ENCODE measurements around the gene KRTAP5-11.
"Not testable (repeated sequence)": the region's sequence is repeated elsewhere in the genome, so short reads cannot be mapped to it uniquely, and the experiment has no call there.

Gene KRTAP5-11, protein sequence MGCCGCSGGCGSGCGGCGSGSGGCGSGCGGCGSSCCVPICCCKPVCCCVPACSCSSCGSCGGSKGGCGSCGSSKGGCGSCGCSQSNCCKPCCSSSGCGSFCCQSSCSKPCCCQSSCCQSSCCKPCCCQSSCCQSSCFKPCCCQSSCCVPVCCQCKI

DNA sequence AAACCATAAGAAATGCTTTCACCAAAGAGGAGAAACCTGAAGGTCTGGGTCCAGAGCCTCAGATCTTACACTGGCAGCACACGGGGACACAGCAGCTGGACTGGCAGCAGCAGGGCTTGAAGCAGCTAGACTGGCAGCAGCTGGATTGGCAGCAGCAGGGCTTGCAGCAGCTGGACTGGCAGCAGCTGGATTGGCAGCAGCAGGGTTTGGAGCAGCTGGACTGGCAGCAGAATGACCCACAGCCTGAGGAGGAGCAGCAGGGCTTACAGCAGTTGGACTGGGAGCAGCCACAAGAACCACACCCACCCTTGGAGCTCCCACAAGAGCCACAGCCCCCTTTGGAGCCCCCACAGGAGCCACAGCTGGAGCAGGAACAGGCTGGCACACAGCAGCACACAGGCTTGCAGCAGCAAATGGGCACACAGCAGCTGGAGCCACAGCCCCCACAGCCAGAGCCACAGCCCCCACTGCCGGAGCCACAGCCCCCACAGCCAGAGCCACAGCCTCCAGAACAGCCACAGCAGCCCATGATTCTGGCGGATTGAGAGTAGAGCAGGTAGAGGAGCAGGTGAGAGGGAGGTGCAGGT, at the start of gene KRTAP5-11:
TSS of gene KRTAP5-11 (minus strand) at position 567 of the 587 bp plus-strand sequence. CDS start at position 529, 38 bp downstream.
- no peak for DNase-seq (ENCODE audit: low spot score)

DNA sequence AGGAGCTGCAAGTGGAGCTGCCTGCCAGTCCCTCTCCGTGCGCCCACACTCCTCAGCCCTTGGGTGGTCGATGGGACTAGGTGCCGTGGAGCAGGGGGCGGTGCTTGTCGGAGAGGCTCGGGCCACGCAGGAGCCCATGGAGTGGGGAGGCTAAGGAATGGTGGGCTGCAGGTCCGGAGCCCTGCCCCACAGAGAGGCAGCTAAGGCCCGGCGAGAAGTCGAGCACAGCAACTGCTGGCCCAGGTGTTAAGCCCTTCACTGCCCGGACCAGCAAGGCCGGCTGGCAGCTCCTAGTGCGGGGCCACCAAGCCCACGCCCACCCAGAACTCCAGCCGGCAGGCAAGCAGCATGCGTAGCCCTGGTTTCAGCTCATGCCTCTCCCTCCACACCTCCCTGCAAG, 48.9 kb upstream of the KRTAP5-11 start:
- not testable (repeated sequence) for DNase-seq (ENCODE audit: low spot score)

DNA sequence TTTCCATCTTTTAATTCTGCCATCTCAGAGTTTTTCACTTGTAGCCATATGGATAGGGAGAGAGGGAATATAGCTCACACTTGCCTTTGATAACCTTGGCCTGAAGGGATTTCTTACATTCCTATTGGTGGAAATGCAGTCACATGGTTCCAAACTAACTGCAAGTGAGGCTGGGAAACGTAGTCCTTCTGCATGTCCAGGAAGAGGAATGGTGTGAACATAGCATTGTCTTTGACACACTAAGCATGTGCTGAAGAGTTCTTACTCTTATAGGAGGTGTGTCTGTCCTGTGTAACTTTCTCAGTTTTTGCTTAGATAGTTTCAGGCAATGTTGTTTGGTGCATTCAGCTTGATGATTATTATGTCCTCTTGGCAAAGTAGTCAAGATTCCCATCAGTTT, 47.4 kb upstream of the KRTAP5-11 start:
- DNase-seq (ENCODE audit: low spot score): not testable (repeated sequence)

DNA sequence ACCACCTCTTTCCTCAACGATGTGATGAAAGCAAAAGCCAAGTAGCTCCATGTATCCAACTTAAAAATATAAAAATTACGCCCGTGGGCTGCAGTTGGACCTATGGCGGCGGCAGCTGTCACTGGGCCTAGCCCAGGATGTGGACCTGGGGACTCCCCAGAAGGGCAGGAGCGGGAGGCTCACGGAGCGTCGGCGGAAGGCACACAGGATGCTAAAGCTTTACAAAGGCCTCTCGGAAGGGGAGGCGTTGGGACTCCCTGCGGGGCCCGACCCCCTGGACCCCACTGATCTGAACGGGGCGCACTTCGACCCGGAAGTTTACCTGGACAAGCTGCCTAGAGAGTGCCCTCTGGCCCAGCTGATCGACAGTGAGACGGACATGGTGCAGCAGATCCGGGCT, 46.3 kb upstream of the KRTAP5-11 start:
- not testable (repeated sequence) for DNase-seq (ENCODE audit: low spot score)

DNA sequence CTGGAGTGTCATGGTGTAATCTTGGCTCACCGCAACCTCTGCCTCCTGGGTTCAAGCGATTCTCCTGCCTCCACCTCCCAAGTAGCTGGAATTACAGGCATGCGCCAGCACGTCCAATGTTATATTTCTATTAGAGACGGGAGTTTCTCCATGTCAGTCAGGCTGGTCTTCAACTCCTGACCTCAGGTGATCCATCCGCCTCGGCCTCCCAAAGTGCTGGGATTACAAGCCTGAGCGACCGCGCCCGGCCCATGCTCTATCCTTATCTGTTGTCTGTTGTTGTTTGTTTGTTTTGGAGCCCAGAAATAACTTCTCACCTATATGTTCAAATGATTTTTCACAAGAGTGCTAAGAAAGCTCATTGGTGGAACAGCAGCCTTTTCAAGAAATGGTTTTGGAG, 40.6 kb upstream of the KRTAP5-11 start:
- not testable (repeated sequence) for DNase-seq (ENCODE audit: low spot score)

DNA sequence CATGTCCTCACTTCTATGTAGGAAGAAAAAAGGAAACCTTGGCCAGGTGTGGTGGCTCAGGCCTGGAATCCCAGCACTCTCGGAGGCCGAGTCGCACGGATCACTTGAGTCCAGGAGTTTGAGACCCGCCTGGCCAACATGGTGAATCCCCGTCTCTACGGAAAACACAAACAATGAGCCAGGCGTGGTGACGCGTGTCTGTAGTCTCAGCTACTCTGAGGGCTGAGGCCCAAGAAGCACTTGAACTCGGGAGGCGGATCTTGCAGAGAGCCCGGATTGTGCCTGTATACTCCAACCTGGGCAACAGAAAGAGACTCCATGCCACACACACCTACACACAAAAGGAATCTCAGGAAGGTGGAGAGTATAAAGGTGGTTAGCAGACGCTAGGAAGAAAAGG, 39.9 kb upstream of the KRTAP5-11 start:
- DNase-seq (ENCODE audit: low spot score): not testable (repeated sequence)

DNA sequence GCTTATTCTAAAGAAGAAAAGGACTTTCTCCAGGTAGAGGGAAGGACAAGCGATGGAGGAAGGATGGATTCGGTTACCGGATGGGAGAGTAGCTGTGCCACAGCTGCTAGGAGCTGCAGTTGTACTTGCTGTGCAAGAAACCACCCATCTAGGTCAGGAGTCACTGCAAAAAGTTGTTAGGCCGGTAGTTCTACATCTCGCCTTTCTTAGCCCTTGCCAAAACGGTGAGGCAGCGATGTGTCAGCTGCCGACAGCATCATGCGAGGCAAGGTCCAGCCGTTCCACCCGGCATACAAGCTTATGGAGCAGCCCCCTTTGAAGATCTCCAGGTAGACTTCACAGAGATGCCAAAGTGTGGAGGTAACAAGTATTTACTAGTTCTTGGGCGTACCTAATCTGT, 32.3 kb upstream of the KRTAP5-11 start:
- not testable (repeated sequence) for DNase-seq (ENCODE audit: low spot score)

DNA sequence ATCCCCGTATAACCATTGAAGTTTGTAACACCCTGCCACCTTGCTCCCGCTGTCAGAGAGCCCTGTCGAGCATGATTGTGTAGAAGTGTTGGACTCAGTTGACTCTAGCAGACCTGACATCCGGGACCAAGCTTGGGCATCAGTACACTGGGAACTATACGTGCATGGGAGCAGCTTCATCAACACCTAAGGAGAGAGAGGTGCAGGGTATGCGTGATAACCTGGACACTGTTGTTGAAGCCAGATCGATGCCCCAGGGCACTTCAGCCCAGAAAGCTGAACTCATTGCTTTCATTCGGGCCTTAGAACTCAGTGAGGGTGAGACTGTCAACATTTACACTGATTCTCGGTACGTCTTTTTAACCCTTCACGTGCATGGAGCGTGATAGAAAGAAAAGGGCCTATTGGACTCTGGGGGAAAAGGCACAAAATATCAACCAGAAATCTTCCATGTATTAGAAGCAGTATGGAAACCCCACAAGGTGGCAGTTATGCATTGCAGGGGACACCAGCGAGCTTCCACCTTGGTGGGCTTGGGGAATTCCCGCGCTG, 31.8 kb upstream of the KRTAP5-11 start:
- not testable (repeated sequence) for DNase-seq (ENCODE audit: low spot score)

DNA sequence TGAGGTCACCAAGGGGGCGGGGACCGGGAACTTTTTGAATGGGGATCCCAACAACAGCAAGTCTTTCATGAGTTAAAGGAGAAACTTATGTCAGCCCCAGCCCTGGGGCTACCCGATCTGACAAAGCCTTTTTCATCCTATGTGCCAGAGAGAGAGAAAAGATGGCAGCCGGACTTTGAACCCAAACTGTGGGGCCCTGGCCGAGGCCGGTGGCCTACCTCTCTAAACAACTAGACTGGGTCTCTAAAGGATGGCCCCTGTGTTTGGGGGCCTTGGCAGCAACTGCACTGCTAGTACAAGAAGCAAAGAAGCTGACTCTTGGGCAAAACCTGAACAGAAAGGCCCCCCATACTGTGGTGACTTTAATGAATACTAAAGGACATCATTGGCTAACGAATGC, 31.3 kb upstream of the KRTAP5-11 start:
- DNase-seq (ENCODE audit: low spot score): not testable (repeated sequence)

DNA sequence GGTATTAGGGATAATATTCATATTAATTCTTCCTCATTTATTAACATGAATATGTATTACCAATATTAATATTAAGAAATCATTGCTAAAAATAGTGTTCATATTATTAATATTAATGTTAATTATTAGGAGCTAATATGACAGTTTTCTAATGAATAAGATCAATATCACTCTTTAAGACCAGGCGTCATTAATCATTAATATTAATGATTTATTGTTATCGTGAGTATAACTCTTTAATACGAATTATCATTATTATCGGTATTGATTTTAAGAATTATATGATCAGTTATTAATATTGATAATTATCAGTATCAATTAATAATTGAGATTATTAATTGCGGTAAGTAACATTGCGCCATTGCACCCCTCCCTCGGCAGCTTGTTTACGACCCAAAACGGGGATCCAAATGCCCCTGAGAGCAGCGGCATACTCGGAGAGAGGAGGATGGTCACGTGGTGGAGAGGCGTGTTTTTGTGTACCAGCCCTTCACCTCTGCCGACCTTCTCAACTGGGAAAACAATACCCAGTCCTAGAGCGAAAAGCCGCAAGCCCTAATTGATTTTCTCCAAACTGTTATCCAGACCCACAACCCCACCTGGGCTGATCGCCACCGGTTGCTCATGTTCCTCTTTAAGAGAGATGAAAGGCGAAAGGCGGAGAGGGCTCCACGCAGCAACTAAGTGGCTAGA, 28.7 kb upstream of the KRTAP5-11 start:
- not testable (repeated sequence) for DNase-seq (ENCODE audit: low spot score)

DNA sequence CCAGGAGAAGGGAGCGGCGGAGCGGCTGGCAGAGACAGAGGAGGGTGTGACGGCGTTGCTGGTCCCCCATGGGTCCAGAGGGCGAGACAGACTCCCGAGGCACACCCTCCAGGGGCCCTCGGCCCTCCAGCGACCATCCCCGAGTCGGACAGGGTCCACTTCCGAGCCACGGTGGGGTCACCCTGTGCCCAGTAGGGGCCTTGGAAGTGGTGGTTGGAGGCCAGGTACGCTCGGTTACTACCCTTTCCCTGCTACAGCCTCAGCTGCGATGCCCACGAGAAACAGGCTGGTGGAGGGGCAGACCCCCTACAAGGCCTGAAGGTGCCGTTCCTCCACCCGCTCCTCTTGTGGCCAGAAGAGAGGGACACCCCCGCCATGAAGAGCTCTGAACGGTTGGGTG, 25.6 kb upstream of the KRTAP5-11 start:
- DNase-seq (ENCODE audit: low spot score): not testable (repeated sequence)

DNA sequence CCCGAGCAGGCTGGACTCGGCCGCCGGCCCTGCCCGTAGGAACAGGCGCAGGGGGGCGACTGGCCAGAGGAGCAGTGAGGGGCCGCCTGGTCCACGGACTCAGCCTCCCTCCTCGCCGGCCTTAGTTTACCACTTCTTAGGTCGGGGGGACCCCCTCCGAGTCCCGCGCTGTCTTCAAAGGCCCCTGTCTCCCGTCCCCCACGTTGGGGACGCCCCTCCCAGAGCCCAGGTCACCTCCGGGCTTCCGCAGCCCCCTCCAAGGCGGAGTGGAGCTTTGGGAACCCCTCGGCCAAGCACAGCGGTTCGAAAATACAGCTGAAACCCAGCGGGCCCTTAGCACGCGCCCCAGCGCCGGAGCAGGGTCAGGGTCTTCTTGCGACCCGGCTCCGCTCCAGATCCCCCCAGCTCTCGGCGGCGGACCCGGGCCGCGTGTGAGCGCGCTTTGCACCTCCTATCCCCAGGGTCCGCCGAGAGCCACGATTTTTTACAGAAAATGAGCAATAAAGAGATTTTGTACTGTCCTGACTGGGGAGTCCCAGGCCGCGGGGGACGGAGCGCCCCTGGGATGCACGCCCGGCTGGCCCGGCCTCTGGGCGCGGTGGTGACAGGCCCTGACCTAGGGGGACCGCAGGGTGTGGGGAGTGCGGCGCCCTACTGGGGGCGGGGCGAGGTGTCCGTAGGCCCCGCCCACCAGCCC, 25.0 kb upstream of the KRTAP5-11 start:
- DNase-seq (ENCODE audit: low spot score): not testable (repeated sequence)

DNA sequence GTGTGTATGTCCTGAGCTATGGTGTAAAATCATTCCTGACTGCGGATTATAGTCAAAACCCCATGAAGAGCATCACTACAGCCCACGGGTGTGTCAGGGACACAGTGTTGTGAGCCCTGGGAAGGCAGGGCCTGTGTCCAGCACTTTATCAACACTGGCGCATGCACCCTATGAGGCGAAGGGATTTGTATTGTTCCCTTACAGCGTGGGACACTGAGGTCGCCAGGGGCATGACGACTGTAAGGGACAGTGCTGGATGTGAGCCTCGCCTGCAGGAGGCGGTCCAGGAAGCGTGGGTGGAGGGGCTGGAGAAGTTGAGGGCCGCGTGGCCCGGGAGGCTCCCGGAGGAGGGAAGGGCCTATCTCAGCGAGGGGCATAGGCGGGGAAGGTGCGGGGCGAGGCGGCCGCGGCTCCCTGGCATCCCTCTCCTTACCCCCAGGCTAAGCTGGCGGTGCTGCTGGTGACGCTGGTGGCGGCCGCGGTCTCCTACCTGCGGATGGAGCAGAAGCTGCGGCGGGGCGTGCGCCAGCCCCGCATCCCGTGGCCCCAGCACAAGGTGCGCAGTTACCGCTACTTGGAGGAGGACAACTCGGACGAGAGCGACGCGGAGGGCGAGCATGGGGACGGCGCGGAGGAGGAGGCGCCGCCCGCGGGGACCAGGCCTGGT, 24.3 kb upstream of the KRTAP5-11 start:
- not testable (repeated sequence) for DNase-seq (ENCODE audit: low spot score)

DNA sequence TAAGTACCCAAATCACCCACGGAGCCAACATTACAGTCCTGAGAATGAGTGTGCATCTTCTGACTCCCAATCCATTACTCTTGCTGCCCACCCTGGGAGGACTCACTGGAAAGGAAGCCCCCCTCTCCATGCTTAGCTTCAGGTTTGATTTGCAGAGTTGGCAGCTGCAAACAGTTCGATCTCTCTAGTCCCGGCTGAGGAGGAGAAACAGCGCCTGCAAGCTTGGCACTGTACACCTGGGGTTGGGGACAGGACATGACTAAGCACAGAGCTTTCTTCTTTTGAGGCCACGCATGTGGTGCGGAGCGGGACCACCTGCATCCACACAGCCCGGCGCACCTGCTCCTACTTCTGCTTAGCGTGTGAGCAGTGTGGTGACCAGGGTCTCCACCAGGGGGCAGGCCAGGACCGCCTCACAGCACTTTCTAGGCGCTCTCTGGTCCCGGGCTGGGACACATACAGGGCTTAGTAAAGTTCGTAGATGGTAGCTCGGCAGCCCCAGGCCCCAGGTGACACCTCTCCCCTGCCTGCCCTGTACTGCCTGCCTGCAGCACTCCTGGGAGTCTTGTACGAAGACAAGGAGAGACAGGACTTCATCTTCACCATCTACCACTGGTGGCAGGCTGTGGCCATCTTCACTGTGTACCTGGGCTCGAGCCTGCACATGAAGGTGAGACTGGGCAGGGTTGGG, 22.3 kb upstream of the KRTAP5-11 start:
- DNase-seq (ENCODE audit: low spot score): not testable (repeated sequence)

DNA sequence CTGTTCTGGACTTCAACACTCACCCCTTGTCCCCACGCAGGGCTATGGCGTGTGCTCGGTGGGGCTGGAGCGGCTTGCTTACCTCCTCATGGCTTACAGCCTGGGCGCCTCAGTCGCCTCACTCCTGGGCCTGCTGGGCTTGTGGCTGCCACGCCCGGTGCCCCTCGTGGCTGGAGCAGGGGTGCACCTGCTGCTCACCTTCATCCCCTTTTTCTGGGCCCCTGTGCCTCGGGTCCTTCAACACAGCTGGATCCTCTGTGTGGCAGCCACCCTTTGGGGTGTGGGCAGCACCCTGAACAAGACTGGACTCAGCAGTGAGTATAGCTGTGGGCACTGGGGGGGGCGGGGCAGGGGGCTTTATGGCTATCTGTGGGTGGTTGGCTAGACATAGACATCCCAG, 20.5 kb upstream of the KRTAP5-11 start:
- DNase-seq (ENCODE audit: low spot score): not testable (repeated sequence)

DNA sequence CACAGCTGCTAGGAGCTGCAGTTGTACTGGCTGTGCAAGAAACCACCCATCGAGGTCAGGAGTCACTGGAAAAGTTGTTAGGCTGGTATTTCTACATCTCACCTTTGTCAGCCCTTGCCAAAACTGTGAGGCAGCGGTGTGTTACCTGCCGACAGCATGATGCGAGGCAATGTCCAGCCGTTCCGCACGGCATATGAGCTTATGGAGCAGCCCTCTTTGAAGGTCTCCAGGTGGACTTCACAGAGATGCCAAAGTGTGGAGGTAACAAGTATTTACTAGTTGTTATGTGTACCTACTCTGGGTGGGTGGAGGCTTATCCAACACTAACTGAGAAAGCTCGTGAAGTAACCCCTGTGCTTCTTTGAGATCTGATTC, 6.9 kb upstream of the KRTAP5-11 start:
- not testable (repeated sequence) for DNase-seq (ENCODE audit: low spot score)

DNA sequence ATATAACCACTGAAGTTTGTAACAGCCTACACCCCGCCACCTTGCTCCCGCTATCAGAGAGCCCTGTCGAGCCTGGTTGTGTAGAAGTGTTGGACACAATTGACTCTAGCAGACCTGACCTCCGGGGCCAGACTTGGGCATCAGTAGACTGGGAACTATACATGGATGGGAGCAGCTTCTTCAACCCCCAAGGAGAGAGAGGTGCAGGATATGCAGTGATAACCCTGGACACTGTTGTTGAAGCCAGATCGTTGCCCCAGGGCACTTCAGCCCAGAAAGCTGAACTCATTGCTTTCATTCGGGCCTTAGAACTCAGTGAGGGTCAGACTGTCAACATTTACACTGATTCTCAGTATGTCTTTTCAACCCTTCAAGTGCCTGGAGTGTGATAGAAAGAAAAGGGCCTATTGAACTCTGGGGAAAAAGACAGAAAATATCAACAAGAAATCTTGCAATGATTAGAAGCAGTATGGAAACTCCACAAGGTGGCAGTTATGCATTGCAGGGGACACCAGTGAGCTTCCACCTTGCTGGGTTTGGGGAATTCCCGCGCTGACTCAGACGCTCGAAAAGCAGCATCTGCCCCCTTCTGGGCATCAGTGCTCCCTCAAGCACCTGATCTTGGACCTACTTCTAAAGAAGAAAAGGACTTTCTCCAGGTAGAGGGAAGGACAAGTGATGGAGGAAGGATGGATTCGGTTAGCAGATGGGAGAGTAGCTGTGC, 6.3 kb upstream of the KRTAP5-11 start:
- DNase-seq (ENCODE audit: low spot score): not testable (repeated sequence)

DNA sequence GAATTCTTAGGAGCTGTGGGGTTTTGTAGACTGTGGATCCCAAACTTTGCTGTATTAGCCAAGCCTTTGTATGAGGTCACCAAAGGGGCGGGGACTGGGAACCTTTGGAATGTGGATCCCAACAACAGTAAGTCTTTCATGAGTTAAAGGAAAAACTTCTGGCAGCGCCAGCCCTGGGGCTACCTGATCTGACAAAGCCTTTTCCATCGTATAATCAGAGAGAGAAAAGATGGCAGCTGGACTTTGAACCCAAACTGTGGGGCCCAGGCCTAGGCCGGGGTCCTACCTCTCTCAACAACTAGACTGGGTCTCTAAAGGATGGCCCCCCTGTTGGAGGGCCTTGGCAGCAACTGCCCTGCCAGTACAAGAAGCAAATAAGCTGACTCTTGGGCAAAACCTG, 5.6 kb upstream of the KRTAP5-11 start:
- not testable (repeated sequence) for DNase-seq (ENCODE audit: low spot score)

DNA sequence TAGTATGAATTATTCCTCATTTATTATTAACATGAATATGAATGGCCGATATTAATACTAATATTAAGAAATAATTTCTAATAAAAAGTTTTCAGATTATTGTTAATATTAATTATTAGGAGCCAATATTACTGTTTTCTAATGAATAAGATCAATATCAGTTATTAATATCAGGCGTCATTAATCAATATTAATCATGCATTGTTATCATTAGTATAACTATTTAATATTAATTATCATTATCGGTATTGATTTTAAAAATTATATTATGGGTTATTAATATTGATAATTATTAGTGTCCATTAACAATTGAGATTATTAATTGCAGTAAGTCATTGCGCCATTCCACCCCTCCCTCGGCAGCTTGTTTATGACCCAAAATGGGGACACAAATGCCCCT, 3.0 kb upstream of the KRTAP5-11 start:
- not testable (repeated sequence) for DNase-seq (ENCODE audit: low spot score)

DNA sequence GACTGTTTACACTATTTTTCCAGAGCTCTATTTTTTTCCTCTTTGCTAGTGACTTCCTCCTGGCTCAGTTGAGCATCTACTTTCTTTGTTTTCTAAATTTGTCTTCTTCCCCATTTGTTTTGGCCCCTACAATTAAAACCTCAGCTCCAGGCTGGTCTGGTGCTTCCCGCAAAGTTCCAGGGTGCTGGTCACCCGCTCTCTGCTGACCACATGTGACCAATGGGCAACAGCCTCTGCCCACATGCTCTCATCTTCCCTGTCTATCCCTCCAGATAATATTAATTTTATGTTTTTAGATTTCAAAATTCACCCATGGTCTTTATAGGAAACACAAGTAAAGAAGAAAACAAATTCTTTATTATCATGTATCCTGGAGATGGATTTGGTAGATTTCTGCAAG, 294 bp upstream of the KRTAP5-11 start:
- not testable (repeated sequence) for DNase-seq (ENCODE audit: low spot score)

DNA sequence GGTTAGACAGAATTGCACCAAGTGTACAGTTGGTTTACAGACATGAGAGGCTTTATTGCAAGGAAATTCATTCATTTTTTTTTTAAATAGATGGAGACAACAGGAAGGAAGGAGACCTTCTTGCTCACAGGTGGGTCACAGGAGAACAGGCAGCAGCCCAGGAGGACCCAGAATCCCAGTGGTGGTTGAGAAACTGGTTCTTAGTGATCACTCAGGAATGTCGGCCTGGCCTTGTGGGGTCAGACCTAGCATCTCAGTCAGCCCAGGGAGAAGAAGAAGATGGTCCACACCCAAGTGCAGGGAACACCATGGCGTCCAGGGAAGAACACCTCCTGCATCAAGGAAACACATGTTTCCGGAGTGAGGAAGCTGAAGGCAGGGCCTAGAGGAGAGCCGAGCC, 849 bp downstream of the KRTAP5-11 start:
- DNase-seq (ENCODE audit: low spot score): no peak
